PC-3 (cell line): ENCODE data around the gene KCNH5. TPM values are rescaled to one million over a fixed set of nuclear protein-coding genes. Genes with fewer than 3 reads are reported as not detected.

Experiments
- ATAC-seq: fragments of 200-7000 bp; cut with Tn5 transposase; 2 replicates; pipeline ENCODE4 v1.9.1; 2020; ENCODE audit warnings: mild to moderate bottlenecking, moderate library complexity
- BruUV-seq: library from RNA; stranded (reverse); fragments of 400-500 nt; replicated peaks from 2 replicates; lab custom pipeline; 2021; lab: Mats Ljungman, UMichigan
- CTCF ChIA-PET: fragments of 300-600 bp; sonication (Branson Sonifier 250); formaldehyde crosslinking; loops from one replicate; lab custom pipeline; 2022; ENCODE audit warnings: antibody characterized with exemption; lab: Charles Lee
- POLR2A ChIA-PET: fragments of 300-600 bp; sonication (Branson Sonifier 250); formaldehyde crosslinking; loops from one replicate; lab custom pipeline; 2022; ENCODE audit warnings: antibody characterized with exemption; ENCODE audit not compliant: unreplicated experiment; lab: Charles Lee
- DNase-seq: peaks from one replicate; pipeline ENCODE4 v3.0.0-alpha.2; 2015
- H2AFZ ChIP-seq: fragments of 300-600 bp; sonication (generic); 2 replicates; pipeline ENCODE4 v1.6.0; 2016; ENCODE audit warnings: antibody characterized with exemption, low read length
- H3F3A ChIP-seq: fragments of 300-600 bp; sonication (generic); one replicate; pipeline ENCODE4 v1.6.0; 2017; ENCODE audit warnings: antibody characterized with exemption, low read length, control low read depth, mild to moderate bottlenecking; ENCODE audit not compliant: unreplicated experiment
- H3K27ac ChIP-seq: fragments of 300-600 bp; sonication (generic); 2 replicates; pipeline ENCODE4 v1.5.1; 2016; ENCODE audit warnings: mild to moderate bottlenecking, low read length
- H3K27me3 ChIP-seq: fragments of 300-600 bp; sonication (generic); 2 replicates; pipeline ENCODE4 v1.6.1; 2016; ENCODE audit warnings: low read length, mixed read lengths
- H3K36me3 ChIP-seq: fragments of 300-600 bp; sonication (generic); 2 replicates; pipeline ENCODE4 v1.6.1; 2016; ENCODE audit warnings: low read depth, mixed run types, low read length, mixed read lengths
- H3K4me1 ChIP-seq: fragments of 300-600 bp; sonication (generic); 2 replicates; pipeline ENCODE4 v1.5.1; 2016; ENCODE audit warnings: low read length; ENCODE audit not compliant: insufficient read depth
- H3K4me2 ChIP-seq: fragments of 300-600 bp; sonication (generic); 2 replicates; pipeline ENCODE4 v1.6.0; 2016; ENCODE audit warnings: low read length
- H3K4me3 ChIP-seq: fragments of 300-600 bp; sonication (generic); 2 replicates; pipeline ENCODE4 v1.5.1; 2016; ENCODE audit warnings: mild to moderate bottlenecking, low read length, mixed read lengths
- H3K79me2 ChIP-seq: fragments of 300-600 bp; sonication (generic); 2 replicates; pipeline ENCODE4 v1.6.1; 2017; ENCODE audit warnings: low read length, mixed read lengths
- H3K9ac ChIP-seq: fragments of 300-600 bp; sonication (generic); 2 replicates; pipeline ENCODE4 v1.6.0; 2016; ENCODE audit warnings: mild to moderate bottlenecking, low read length
- H3K9me2 ChIP-seq: fragments of 300-600 bp; sonication (generic); replicated peaks from 2 replicates; pipeline ENCODE4 v1.6.1; 2016; ENCODE audit warnings: mixed run types, low read length, mixed read lengths
- H3K9me3 ChIP-seq: fragments of 300-600 bp; sonication (generic); 2 replicates; pipeline ENCODE4 v1.6.1; 2016; ENCODE audit warnings: low read length, mixed read lengths
- H4K20me1 ChIP-seq: fragments of 300-600 bp; sonication (generic); 2 replicates; pipeline ENCODE4 v1.6.1; 2016; ENCODE audit warnings: low read length, mixed read lengths
- EZH2 ChIP-seq: fragments of 300-600 bp; sonication (generic); IDR thresholded peaks from one replicate; pipeline ENCODE4 v1.6.1; 2017; ENCODE audit warnings: antibody characterized with exemption, mild to moderate bottlenecking, low read length; ENCODE audit not compliant: unreplicated experiment
- EZH2phosphoT487 ChIP-seq: fragments of 300-600 bp; sonication (generic); IDR thresholded peaks from 2 replicates; pipeline ENCODE4 v1.6.1; 2018; ENCODE audit warnings: mild to moderate bottlenecking, antibody characterized with exemption, low read length, borderline replicate concordance
- intact Hi-C: fragments of 100-400 bp; cut with micrococcal nuclease; formaldehyde crosslinking; loops from 2 replicates; pipeline ENCODE4 v1.9.0; 2023
- total RNA-seq: library from RNA; depleted of rRNA; stranded (reverse); fragments of >200 nt; gene quantifications from 2 replicates; pipeline ENCODE4 v1.2.3, GENCODE V29; 2014
- TF ChIP-seq, protein P1 (sequence below): fragments of 300-600 bp; sonication (generic); conservative IDR thresholded peaks from 2 replicates; pipeline ENCODE4 v1.5.1; 2017; ENCODE audit warnings: antibody characterized with exemption, low read depth, mild to moderate bottlenecking, low read length

The KCNH5 gene
- total RNA-seq, 1 experiment from 2014 or later = not detected

DNA sequence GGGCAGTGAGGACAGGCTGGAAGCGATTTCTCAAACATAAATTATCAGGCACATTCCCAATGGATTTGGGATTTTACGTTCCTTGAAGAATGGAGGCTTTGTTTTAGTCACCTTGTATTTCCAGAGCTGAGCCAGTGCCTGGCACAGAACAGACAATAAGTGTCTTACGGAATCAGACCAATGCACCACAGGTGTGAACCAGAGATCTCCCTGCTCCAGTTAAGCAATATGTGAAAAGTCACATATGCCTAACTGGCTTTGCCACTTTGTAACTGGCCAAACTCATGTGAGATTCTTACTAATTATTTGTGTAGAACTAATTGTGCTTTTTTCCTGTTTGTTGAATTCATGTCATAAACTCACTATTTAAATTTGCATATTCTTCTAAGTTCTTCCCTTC lies 130.4 kb downstream of the KCNH5 start:
- peaks cover 29% of the 10 kb centered on the region for H3K27me3 ChIP-seq
- H3K36me3 ChIP-seq = no peaks in the 10 kb centered on the region
- CTCF ChIA-PET = no interaction called here
- no peaks in the 10 kb centered on the region for H3F3A ChIP-seq
- no peak overlapping the region for H3K27ac ChIP-seq
- TF ChIP-seq, protein P1, sequence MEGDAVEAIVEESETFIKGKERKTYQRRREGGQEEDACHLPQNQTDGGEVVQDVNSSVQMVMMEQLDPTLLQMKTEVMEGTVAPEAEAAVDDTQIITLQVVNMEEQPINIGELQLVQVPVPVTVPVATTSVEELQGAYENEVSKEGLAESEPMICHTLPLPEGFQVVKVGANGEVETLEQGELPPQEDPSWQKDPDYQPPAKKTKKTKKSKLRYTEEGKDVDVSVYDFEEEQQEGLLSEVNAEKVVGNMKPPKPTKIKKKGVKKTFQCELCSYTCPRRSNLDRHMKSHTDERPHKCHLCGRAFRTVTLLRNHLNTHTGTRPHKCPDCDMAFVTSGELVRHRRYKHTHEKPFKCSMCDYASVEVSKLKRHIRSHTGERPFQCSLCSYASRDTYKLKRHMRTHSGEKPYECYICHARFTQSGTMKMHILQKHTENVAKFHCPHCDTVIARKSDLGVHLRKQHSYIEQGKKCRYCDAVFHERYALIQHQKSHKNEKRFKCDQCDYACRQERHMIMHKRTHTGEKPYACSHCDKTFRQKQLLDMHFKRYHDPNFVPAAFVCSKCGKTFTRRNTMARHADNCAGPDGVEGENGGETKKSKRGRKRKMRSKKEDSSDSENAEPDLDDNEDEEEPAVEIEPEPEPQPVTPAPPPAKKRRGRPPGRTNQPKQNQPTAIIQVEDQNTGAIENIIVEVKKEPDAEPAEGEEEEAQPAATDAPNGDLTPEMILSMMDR = no peak
- no peak for TF ChIP-seq EZH2
- TF ChIP-seq EZH2phosphoT487 = no peak
- intact Hi-C loops = no loop called here
- POLR2A ChIA-PET = no interaction called here
- DNase-seq = no peak
- no peak overlapping the region for H2AFZ ChIP-seq
- H3K9ac ChIP-seq = no peak overlapping the region
- ATAC-seq = no peak
- H3K79me2 ChIP-seq = no peaks in the 10 kb centered on the region
- no peak overlapping the region for H3K4me3 ChIP-seq
- H4K20me1 ChIP-seq = no peaks in the 10 kb centered on the region
- H3K4me2 ChIP-seq = no peak overlapping the region
- no peaks in the 10 kb centered on the region for H3K9me2 ChIP-seq
- BruUV-seq = no TSS peak
- no peaks in the 10 kb centered on the region for H3K4me1 ChIP-seq
- H3K9me3 ChIP-seq = no peaks in the 10 kb centered on the region

DNA sequence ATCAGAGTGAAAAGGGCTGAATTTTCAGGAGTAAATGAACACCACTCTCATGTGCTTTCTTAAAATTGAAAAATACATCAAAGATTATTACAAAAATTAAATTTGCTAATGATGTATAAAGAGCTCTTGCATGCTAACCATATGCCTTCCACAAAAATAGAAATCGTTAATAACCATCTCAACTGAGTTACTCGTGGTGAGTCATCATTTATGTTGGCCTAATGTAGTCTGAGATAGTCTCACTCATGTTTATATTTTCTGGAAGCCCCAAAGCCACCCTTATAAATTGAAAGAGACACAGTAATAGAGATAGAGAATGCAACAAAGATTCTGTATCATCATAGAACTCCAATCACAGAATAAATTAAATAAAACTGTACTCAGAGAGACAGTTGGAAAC lies 131.2 kb downstream of the KCNH5 start:
- ATAC-seq = no peak

DNA sequence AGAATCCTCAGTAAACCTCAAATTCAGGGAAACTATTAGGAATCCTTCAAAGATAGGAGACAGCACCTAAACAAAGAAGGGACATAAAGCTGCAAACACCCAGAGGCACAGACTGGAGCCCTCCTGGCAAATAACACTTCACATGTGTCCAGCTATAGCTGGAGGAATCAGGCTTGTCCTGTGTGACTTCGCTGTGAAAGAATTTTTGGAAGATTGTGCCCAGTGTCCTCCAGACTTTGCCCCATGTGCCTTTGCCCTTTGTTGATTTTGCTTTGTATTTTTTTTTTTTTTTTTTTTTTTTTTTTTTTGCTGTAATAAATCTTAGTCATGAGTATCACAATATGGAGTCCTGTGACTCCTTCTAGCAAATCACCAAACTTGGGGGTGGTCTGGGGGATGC lies 136.8 kb downstream of the KCNH5 start:
- Histone ChIP-seq H4K20me1 (no peaks in the 10 kb centered on the region), H3K27me3 (0 out of 2 replicates have a peak, but pooled peaks cover 7% of the 10 kb centered on the region), H3K4me1 (no peaks in the 10 kb centered on the region), H3K9me2 (no peaks in the 10 kb centered on the region), H3K9ac (no peak overlapping the region), H3K36me3 (no peaks in the 10 kb centered on the region), H3K9me3 (no peaks in the 10 kb centered on the region), H3K4me2 (no peak overlapping the region), H3F3A (no peaks in the 10 kb centered on the region), H3K79me2 (no peaks in the 10 kb centered on the region), H3K4me3 (no peak overlapping the region), H2AFZ (no peak overlapping the region), H3K27ac (no peak overlapping the region)
- CTCF ChIA-PET = no interaction called here
- POLR2A ChIA-PET = no interaction called here
- BruUV-seq = no TSS peak
- no peak for DNase-seq
- intact Hi-C loops = no loop called here
- TF ChIP-seq EZH2 = no peak
- TF ChIP-seq EZH2phosphoT487 = no peak
- TF ChIP-seq, protein P1 = no peak
- ATAC-seq = no peak

More for the DNA sequence above, 131.2 kb downstream of the KCNH5 start:
- Histone ChIP-seq H3K79me2 (no peaks in the 10 kb centered on the region), H3K4me1 (no peaks in the 10 kb centered on the region), H3K36me3 (no peaks in the 10 kb centered on the region), H3K9ac (no peak overlapping the region), H3K4me2 (no peak overlapping the region), H3K27me3 (peaks cover 23% of the 10 kb centered on the region), H2AFZ (no peak overlapping the region), H3K27ac (no peak overlapping the region), H4K20me1 (no peaks in the 10 kb centered on the region), H3K9me2 (no peaks in the 10 kb centered on the region), H3F3A (no peaks in the 10 kb centered on the region), H3K9me3 (no peaks in the 10 kb centered on the region), H3K4me3 (no peak overlapping the region)
- ChIA-PET POLR2A (no interaction called here), CTCF (no interaction called here)
- TF ChIP-seq EZH2phosphoT487 (no peak), EZH2 (no peak)
- TF ChIP-seq, protein P1 = no peak
- DNase-seq = no peak
- intact Hi-C loops = no loop called here
- BruUV-seq = no TSS peak
